Suprapubic skin (tissue), 4 donors: Measurements from ENCODE around the gene ABHD17C. TPM values are rescaled to one million over a fixed set of nuclear protein-coding genes. Genes with fewer than 3 reads are reported as not detected.

Experiments
- DNase-seq, 2 donors: peaks; one replicate each; pipeline ENCODE4 v3.0.0-alpha.2; 2019; ENCODE audit warnings: low spot score in 2 of 2
- H3K27ac ChIP-seq: fragments of 200-600 bp; sonication (generic); one replicate; pipeline ENCODE4 v1.5.1; 2019
- H3K27me3 ChIP-seq: fragments of 200-600 bp; sonication (generic); one replicate; pipeline ENCODE4 v1.5.1; 2019
- H3K36me3 ChIP-seq: fragments of 200-600 bp; sonication (generic); one replicate; pipeline ENCODE4 v1.5.1; 2019
- H3K4me1 ChIP-seq: fragments of 200-600 bp; sonication (generic); one replicate; pipeline ENCODE4 v1.5.1; 2019
- H3K4me3 ChIP-seq: fragments of 200-600 bp; sonication (generic); one replicate; pipeline ENCODE4 v1.5.1; 2019; ENCODE audit warnings: mild to moderate bottlenecking
- H3K9me3 ChIP-seq: fragments of 200-600 bp; sonication (generic); one replicate; pipeline ENCODE4 v1.5.1; 2019
- CTCF ChIP-seq, 2 donors: fragments of 200-600 bp in 1 of 2; fragments of 450-650 bp in 1 of 2; sonication (generic) in 1 of 2; IDR thresholded peaks; one replicate each; pipeline ENCODE4 v1.5.1; 2016 to 2019; ENCODE audit warnings: antibody characterized with exemption in 2 of 2, mild to moderate bottlenecking in 1 of 2, moderate library complexity in 1 of 2
- EP300 ChIP-seq: sonication (generic); formaldehyde crosslinking; IDR thresholded peaks from one replicate; pipeline ENCODE4 v1.6.1; 2017; ENCODE audit warnings: antibody characterized with exemption
- POLR2A ChIP-seq, 2 donors: fragments of 450-650 bp; IDR thresholded peaks; one replicate each; pipeline ENCODE4 v1.6.1; 2017; ENCODE audit warnings: antibody characterized with exemption in 2 of 2, mild to moderate bottlenecking in 2 of 2, moderate library complexity in 2 of 2
- POLR2AphosphoS5 ChIP-seq, 3 donors: sonication (generic); formaldehyde crosslinking; IDR thresholded peaks; one replicate each; pipeline ENCODE4 v1.6.1; 2017; ENCODE audit warnings: antibody characterized with exemption in 3 of 3
- WGBS: methylation state at CpG from one replicate; pipeline ENCODE4 v1.1.5; 2018; 5-methylcytosine and 5-hydroxymethylcytosine counted together
- total RNA-seq, 4 donors: library from RNA; depleted of rRNA; stranded (reverse); fragments of >200 nt; gene quantifications; one replicate each; pipeline ENCODE4 v1.1.0, GENCODE V29; 2016

The ABHD17C gene
- total RNA-seq, 4 donors from 2014 or later, result 15.6 to 25.3 (median 21.1) TPM

- no peaks in the 10 kb centered on the region for H3K36me3 ChIP-seq
- WGBS, result 47% methylated on average over 1 of the region's 1 CpG
- no peak overlapping the region for H3K4me3 ChIP-seq
- peaks cover 14% of the 10 kb centered on the region for H3K27me3 ChIP-seq
- H3K9me3 ChIP-seq, result no peaks in the 10 kb centered on the region
- no peak for DNase-seq
- H3K4me1 ChIP-seq, result peaks cover 32% of the 10 kb centered on the region
- no peak overlapping the region for H3K27ac ChIP-seq
- no peak for TF ChIP-seq EP300
- no peak for TF ChIP-seq CTCF (IDR thresholded peaks at IDR 0.05)
- TF ChIP-seq POLR2A (IDR thresholded peaks at IDR 0.05), result no peak
- no peak for TF ChIP-seq POLR2AphosphoS5 (IDR thresholded peaks at IDR 0.05)
These were observed 79.4 kb downstream of the ABHD17C start for GRCh38 chr15:80774486-80774885.

GRCh38 chr15:80775338-80775737 is 80.2 kb downstream of the ABHD17C start:
- DNase-seq, result no peak
- no peak for TF ChIP-seq POLR2A (IDR thresholded peaks at IDR 0.05)
- Histone ChIP-seq H3K27me3 (peaks cover 23% of the 10 kb centered on the region), H3K4me3 (no peak overlapping the region), H3K9me3 (no peaks in the 10 kb centered on the region), H3K4me1 (peaks cover 41% of the 10 kb centered on the region), H3K36me3 (no peaks in the 10 kb centered on the region), H3K27ac (no peak overlapping the region)
- WGBS, result 90% methylated on average over 3 of the region's 3 CpGs

- 42% methylated on average over 5 of the region's 5 CpGs for WGBS
- no peaks in the 10 kb centered on the region for H3K36me3 ChIP-seq
- peak overlapping the region; percentile 34 for H3K27ac ChIP-seq
- H3K9me3 ChIP-seq, result no peaks in the 10 kb centered on the region
- peaks cover 31% of the 10 kb centered on the region for H3K27me3 ChIP-seq
- no peak overlapping the region for H3K4me3 ChIP-seq
- peaks cover 47% of the 10 kb centered on the region for H3K4me1 ChIP-seq
- DNase-seq, result peak; percentile 65 to 86
- TF ChIP-seq EP300 (no peak), CTCF (IDR thresholded peaks at IDR 0.05) (peak; percentile 48 to 64)
These were observed 81.4 kb downstream of the ABHD17C start for GRCh38 chr15:80776420-80777045.

- Histone ChIP-seq H3K4me3 (no peak overlapping the region), H3K9me3 (no peaks in the 10 kb centered on the region), H3K4me1 (peaks cover 47% of the 10 kb centered on the region), H3K27me3 (peaks cover 31% of the 10 kb centered on the region), H3K27ac (peak overlapping the region; percentile 34), H3K36me3 (no peaks in the 10 kb centered on the region)
- 31% methylated on average over 8 of the region's 8 CpGs for WGBS
- DNase-seq, result no peak
- peak in 1 of 3 donors; percentile 33 for TF ChIP-seq POLR2AphosphoS5 (IDR thresholded peaks at IDR 0.05)
- no peak for TF ChIP-seq EP300
These were observed 82.0 kb downstream of the ABHD17C start for GRCh38 chr15:80777137-80777536.

GRCh38 chr15:80777826-80778620 is 82.9 kb downstream of the ABHD17C start:
- H3K4me1 ChIP-seq, result peaks cover 47% of the 10 kb centered on the region
- 87% methylated on average over 10 of the region's 10 CpGs for WGBS
- H3K27me3 ChIP-seq, result peaks cover 31% of the 10 kb centered on the region
- TF ChIP-seq EP300, result no peak
- no peak for TF ChIP-seq CTCF (IDR thresholded peaks at IDR 0.05)
- TF ChIP-seq POLR2A (IDR thresholded peaks at IDR 0.05), result no peak
- no peak for TF ChIP-seq POLR2AphosphoS5 (IDR thresholded peaks at IDR 0.05)
- no peaks in the 10 kb centered on the region for H3K36me3 ChIP-seq
- DNase-seq, result no peak
- no peak overlapping the region for H3K27ac ChIP-seq
- H3K9me3 ChIP-seq, result no peaks in the 10 kb centered on the region
- no peak overlapping the region for H3K4me3 ChIP-seq

- WGBS, result 34% methylated on average over 6 of the region's 7 CpGs
- no peaks in the 10 kb centered on the region for H3K9me3 ChIP-seq
- TF ChIP-seq POLR2AphosphoS5 (IDR thresholded peaks at IDR 0.05) (no peak), CTCF (IDR thresholded peaks at IDR 0.05) (no peak), POLR2A (IDR thresholded peaks at IDR 0.05) (no peak), EP300 (no peak)
- peaks cover 31% of the 10 kb centered on the region for H3K27me3 ChIP-seq
- DNase-seq, result no peak
- H3K4me1 ChIP-seq, result peaks cover 47% of the 10 kb centered on the region
- no peaks in the 10 kb centered on the region for H3K36me3 ChIP-seq
- H3K4me3 ChIP-seq, result peak overlapping the region; percentile 56
- H3K27ac ChIP-seq, result no peak overlapping the region
These were observed 83.5 kb downstream of the ABHD17C start for GRCh38 chr15:80778621-80778963.
